ENCODE data around the gene DDX6.
"Not testable (repeated sequence)": the region's sequence is repeated elsewhere in the genome, so short reads cannot be mapped to it uniquely, and the experiment has no call there.

- not testable (repeated sequence) for TF ChIP-seq POLR2A (IDR thresholded peaks at IDR 0.05; ENCODE audit: low read depth, low read length); TAF1 (IDR thresholded peaks at IDR 0.05; ENCODE audit: borderline replicate concordance, low read depth, low read length)
Observed at GRCh38 chr11:118717221-118717620, 73.7 kb downstream of the DDX6 start.
